Amniotic stem cell (primary cell): ENCODE measurements around the gene GSK3B.

Source experiments
- DNase-seq: peaks from one replicate; lab custom pipeline; 2025; lab: John Stamatoyannopoulos, UW

The GSK3B gene

GRCh38 chr3:119779731-119780383 lies 314.4 kb downstream of the GSK3B start:
- DNase-seq: no peak

GRCh38 chr3:119778811-119779210 lies 315.4 kb downstream of the GSK3B start:
- no peak for DNase-seq

GRCh38 chr3:119778176-119778575 lies 316.1 kb downstream of the GSK3B start:
- no peak for DNase-seq

- DNase-seq: no peak
Observed at GRCh38 chr3:119776304-119776703, 317.9 kb downstream of the GSK3B start.

- DNase-seq: no peak
Observed at GRCh38 chr3:119774444-119774843, 319.8 kb downstream of the GSK3B start.
